Chondrocyte (in vitro differentiated cells): ENCODE results near the gene SELENOO. TPM values are rescaled to one million over a fixed set of nuclear protein-coding genes. Genes with fewer than 3 reads are reported as not detected.
A peak's percentile ranks its signal among the peaks of the same experiment; 100 is the strongest.

Experiments
- DNase-seq: peaks from one replicate; pipeline ENCODE4 v3.0.0; 2021; ENCODE audit warnings: mixed read lengths, low spot score
- H3K27ac Mint-ChIP-seq: one replicate; pipeline ENCODE4 v1.8.0; 2021; ENCODE audit warnings: mild to moderate bottlenecking, moderate library complexity, mixed read lengths; ENCODE audit not compliant: unreplicated experiment
- H3K27me3 Mint-ChIP-seq: 2 replicates; pipeline ENCODE4 v1.8.0; 2021; ENCODE audit warnings: low read depth, mixed read lengths
- H3K36me3 Mint-ChIP-seq: 2 replicates; pipeline ENCODE4 v1.8.0; 2021; ENCODE audit warnings: low read depth, mixed read lengths
- H3K4me1 Mint-ChIP-seq: 2 replicates; pipeline ENCODE4 v1.8.0; 2021; ENCODE audit warnings: low read depth, mild to moderate bottlenecking, mixed read lengths
- H3K4me3 Mint-ChIP-seq: one replicate; pipeline ENCODE4 v1.8.0; 2021; ENCODE audit warnings: mild to moderate bottlenecking, moderate library complexity, mixed read lengths; ENCODE audit not compliant: unreplicated experiment
- H3K9me3 Mint-ChIP-seq: 2 replicates; pipeline ENCODE4 v1.8.0; 2021; ENCODE audit warnings: low read depth, mixed read lengths
- CTCF ChIP-seq: fragments of 200-600 bp; sonication (generic); IDR thresholded peaks from 2 replicates; pipeline ENCODE4 v1.5.0; 2021; ENCODE audit warnings: antibody characterized with exemption, mild to moderate bottlenecking, moderate library complexity
- total RNA-seq: library from RNA; stranded (reverse); gene quantifications from 3 replicates; pipeline ENCODE4 v1.2.1, GENCODE V29; 2021

Gene SELENOO
- total RNA-seq, 1 donor from 2014 or later: 17.1 TPM

- DNase-seq: no peak
- H3K27ac Mint-ChIP-seq: peak overlapping the region; percentile 54
- peaks cover 32% of the 10 kb centered on the region for H3K4me1 Mint-ChIP-seq
- H3K36me3 Mint-ChIP-seq: peaks cover 5% of the 10 kb centered on the region
- no peak for TF ChIP-seq CTCF
- H3K27me3 Mint-ChIP-seq: no peaks in the 10 kb centered on the region
- no peaks in the 10 kb centered on the region for H3K9me3 Mint-ChIP-seq
- no peak overlapping the region for H3K4me3 Mint-ChIP-seq
Measured at GRCh38 chr22:50247748-50248147, 46.9 kb downstream of the SELENOO start.

- peaks cover 25% of the 10 kb centered on the region for H3K4me1 Mint-ChIP-seq
- no peaks in the 10 kb centered on the region for H3K9me3 Mint-ChIP-seq
- no peaks in the 10 kb centered on the region for H3K27me3 Mint-ChIP-seq
- H3K27ac Mint-ChIP-seq: peak overlapping the region; percentile 54
- DNase-seq: no peak
- H3K36me3 Mint-ChIP-seq: peaks cover 5% of the 10 kb centered on the region
- no peak overlapping the region for H3K4me3 Mint-ChIP-seq
- TF ChIP-seq CTCF: no peak
Measured at GRCh38 chr22:50248196-50249081, 47.6 kb downstream of the SELENOO start.

- no peak for TF ChIP-seq CTCF
- H3K4me3 Mint-ChIP-seq: peak overlapping the region; percentile 78
- peak overlapping the region; percentile 17 for H3K27ac Mint-ChIP-seq
- no peaks in the 10 kb centered on the region for H3K9me3 Mint-ChIP-seq
- peaks cover 16% of the 10 kb centered on the region for H3K4me1 Mint-ChIP-seq
- no peak for DNase-seq
- H3K27me3 Mint-ChIP-seq: no peaks in the 10 kb centered on the region
- H3K36me3 Mint-ChIP-seq: peaks cover 5% of the 10 kb centered on the region
Measured at GRCh38 chr22:50249341-50250248, 48.8 kb downstream of the SELENOO start.

- H3K4me1 Mint-ChIP-seq: peaks cover 12% of the 10 kb centered on the region
- no peak for TF ChIP-seq CTCF
- no peaks in the 10 kb centered on the region for H3K27me3 Mint-ChIP-seq
- peaks cover 5% of the 10 kb centered on the region for H3K36me3 Mint-ChIP-seq
- H3K27ac Mint-ChIP-seq: peak overlapping the region; percentile 17
- peak overlapping the region; percentile 78 for H3K4me3 Mint-ChIP-seq
- DNase-seq: no peak
- no peaks in the 10 kb centered on the region for H3K9me3 Mint-ChIP-seq
Measured at GRCh38 chr22:50250249-50250554, 49.4 kb downstream of the SELENOO start.
